Natural killer cell (primary cell): ENCODE measurements around the gene BEAN1. TPM values are rescaled to one million over a fixed set of nuclear protein-coding genes. Genes with fewer than 3 reads are reported as not detected.

ENCODE experiments used
- ATAC-seq, 3 donors: fragments of 150-1000 bp in 2 of 3; fragments of 200-7000 bp in 1 of 3; cut with Tn5 transposase; 1 replicate in 1 of 3; 2 replicates in 2 of 3; pipeline ENCODE4 v1.10.0; 2021; ENCODE audit warnings: mild to moderate bottlenecking in 2 of 3, moderate library complexity in 2 of 3
- DNase-seq, 2 donors: peaks; one replicate each; pipeline versions ENCODE4 v3.0.0 to v3.0.0-alpha.2; 2013 to 2021; ENCODE audit warnings: mixed read lengths in 1 of 2
- H3K27ac ChIP-seq: one replicate; pipeline ENCODE4 v1.5.1; 2013; ENCODE audit warnings: mild to moderate bottlenecking, low read length
- H3K27me3 ChIP-seq: one replicate; pipeline ENCODE4 v1.6.1; 2013; ENCODE audit warnings: low read length; ENCODE audit not compliant: control insufficient read depth, insufficient read depth
- H3K36me3 ChIP-seq: one replicate; pipeline ENCODE4 v1.6.1; 2013; ENCODE audit warnings: low read length; ENCODE audit not compliant: control insufficient read depth, insufficient read depth
- H3K4me1 ChIP-seq: one replicate; pipeline ENCODE4 v1.6.1; 2013; ENCODE audit warnings: low read length; ENCODE audit not compliant: control insufficient read depth, insufficient read depth
- H3K4me3 ChIP-seq: one replicate; pipeline ENCODE4 v1.5.1; 2013; ENCODE audit warnings: low read length
- H3K9me3 ChIP-seq: one replicate; pipeline ENCODE4 v1.6.1; 2013; ENCODE audit warnings: low read length; ENCODE audit not compliant: control insufficient read depth, insufficient read depth
- H3K27ac Mint-ChIP-seq, 2 donors: one replicate each; pipeline ENCODE4 v1.8.0; 2022; ENCODE audit warnings: mild to moderate bottlenecking in 2 of 2, mixed read lengths in 2 of 2, moderate library complexity in 1 of 2
- H3K27me3 Mint-ChIP-seq, 2 donors: one replicate each; pipeline ENCODE4 v1.8.0; 2022; ENCODE audit warnings: low read depth in 2 of 2, mixed read lengths in 2 of 2
- H3K36me3 Mint-ChIP-seq: one replicate; pipeline ENCODE4 v1.8.0; 2022; ENCODE audit warnings: mixed read lengths
- H3K4me1 Mint-ChIP-seq, 2 donors: one replicate each; pipeline ENCODE4 v1.8.0; 2022; ENCODE audit warnings: mixed read lengths in 2 of 2
- H3K4me3 Mint-ChIP-seq: one replicate; pipeline ENCODE4 v1.8.0; 2022; ENCODE audit warnings: mild to moderate bottlenecking, moderate library complexity, mixed read lengths
- H3K9me3 Mint-ChIP-seq, 2 donors: one replicate each; pipeline ENCODE4 v1.8.0; 2022; ENCODE audit warnings: mixed read lengths in 2 of 2
- WGBS: methylation state at CpG from one replicate; pipeline ENCODE4 v1.1.7; 2013; ENCODE audit warnings: missing lambda C conversion rate; ENCODE audit not compliant: insufficient coverage; 5-methylcytosine and 5-hydroxymethylcytosine counted together
- intact Hi-C: fragments of 100-400 bp; cut with micrococcal nuclease; formaldehyde crosslinking; loops from one replicate; pipeline ENCODE4 v1.14.2; 2022
- total RNA-seq, 4 donors: library from RNA; stranded (reverse); fragments of 120-200 nt in 1 of 4; gene quantifications; one replicate each; pipeline versions ENCODE4 v1.2.3 to v1.2.4, GENCODE V29; 2013 to 2022
- TF ChIP-seq, protein P1 (sequence below): fragments of 200-600 bp; IDR thresholded peaks from one replicate; pipeline ENCODE4 v1.8.0; 2022; ENCODE audit warnings: antibody characterized with exemption

BEAN1 gene
- total RNA-seq, 3 donors from 2014 or later (not counting 1 experiment from before 2014, with no cell fraction given), result not detected

- peaks cover 13 to 14% of the 10 kb centered on the region in 2 donors for H3K27me3 Mint-ChIP-seq
- H3K4me3 Mint-ChIP-seq, result no peak overlapping the region
- WGBS, result 86% methylated on average over 3 of the region's 3 CpGs
- Histone ChIP-seq H3K9me3 (no peaks in the 10 kb centered on the region), H3K36me3 (no peaks in the 10 kb centered on the region), H3K4me3 (no peak overlapping the region), H3K27ac (no peak overlapping the region), H3K4me1 (no peaks in the 10 kb centered on the region), H3K27me3 (no peaks in the 10 kb centered on the region)
- intact Hi-C loops, result no loop called here
- ATAC-seq, result no peak
- no peaks in the 10 kb centered on the region for H3K4me1 Mint-ChIP-seq
- no peaks in the 10 kb centered on the region for H3K36me3 Mint-ChIP-seq
- no peaks in the 10 kb centered on the region for H3K9me3 Mint-ChIP-seq
- TF ChIP-seq, protein P1, sequence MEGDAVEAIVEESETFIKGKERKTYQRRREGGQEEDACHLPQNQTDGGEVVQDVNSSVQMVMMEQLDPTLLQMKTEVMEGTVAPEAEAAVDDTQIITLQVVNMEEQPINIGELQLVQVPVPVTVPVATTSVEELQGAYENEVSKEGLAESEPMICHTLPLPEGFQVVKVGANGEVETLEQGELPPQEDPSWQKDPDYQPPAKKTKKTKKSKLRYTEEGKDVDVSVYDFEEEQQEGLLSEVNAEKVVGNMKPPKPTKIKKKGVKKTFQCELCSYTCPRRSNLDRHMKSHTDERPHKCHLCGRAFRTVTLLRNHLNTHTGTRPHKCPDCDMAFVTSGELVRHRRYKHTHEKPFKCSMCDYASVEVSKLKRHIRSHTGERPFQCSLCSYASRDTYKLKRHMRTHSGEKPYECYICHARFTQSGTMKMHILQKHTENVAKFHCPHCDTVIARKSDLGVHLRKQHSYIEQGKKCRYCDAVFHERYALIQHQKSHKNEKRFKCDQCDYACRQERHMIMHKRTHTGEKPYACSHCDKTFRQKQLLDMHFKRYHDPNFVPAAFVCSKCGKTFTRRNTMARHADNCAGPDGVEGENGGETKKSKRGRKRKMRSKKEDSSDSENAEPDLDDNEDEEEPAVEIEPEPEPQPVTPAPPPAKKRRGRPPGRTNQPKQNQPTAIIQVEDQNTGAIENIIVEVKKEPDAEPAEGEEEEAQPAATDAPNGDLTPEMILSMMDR, result no peak
- no peak overlapping the region for H3K27ac Mint-ChIP-seq
- no peak for DNase-seq
Observed at GRCh38 chr16:66399930-66400329, 27.2 kb upstream of the BEAN1 start.

GRCh38 chr16:66400503-66401380, 26.4 kb upstream of the BEAN1 start:
- H3K4me1 Mint-ChIP-seq, result no peaks in the 10 kb centered on the region
- H3K4me3 Mint-ChIP-seq, result no peak overlapping the region
- Histone ChIP-seq H3K27ac (no peak overlapping the region), H3K27me3 (no peaks in the 10 kb centered on the region), H3K4me1 (no peaks in the 10 kb centered on the region), H3K9me3 (no peaks in the 10 kb centered on the region), H3K4me3 (no peak overlapping the region), H3K36me3 (no peaks in the 10 kb centered on the region)
- TF ChIP-seq, protein P1, result no peak
- no peak for DNase-seq
- ATAC-seq, result no peak
- no peaks in the 10 kb centered on the region for H3K9me3 Mint-ChIP-seq
- 95% methylated on average over 18 of the region's 20 CpGs for WGBS
- peaks cover 17 to 19% of the 10 kb centered on the region in 2 donors for H3K27me3 Mint-ChIP-seq
- no peak overlapping the region for H3K27ac Mint-ChIP-seq
- intact Hi-C loops, result no loop called here
- no peaks in the 10 kb centered on the region for H3K36me3 Mint-ChIP-seq

- ATAC-seq (no peak), DNase-seq (no peak)
- H3K9me3 ChIP-seq, result no peaks in the 10 kb centered on the region
- no peak overlapping the region for H3K4me3 Mint-ChIP-seq
- no peak overlapping the region for H3K27ac Mint-ChIP-seq
- intact Hi-C loops, result no loop called here
- TF ChIP-seq, protein P1, result no peak
- peaks cover under 1 to 4% of the 10 kb centered on the region in 2 donors for H3K4me1 Mint-ChIP-seq
- H3K36me3 Mint-ChIP-seq, result no peaks in the 10 kb centered on the region
- no peak overlapping the region for H3K27ac ChIP-seq
- no peaks in the 10 kb centered on the region for H3K36me3 ChIP-seq
- H3K4me3 ChIP-seq, result no peak overlapping the region
- no peaks in the 10 kb centered on the region for H3K27me3 ChIP-seq
- H3K27me3 Mint-ChIP-seq, result peaks cover 12 to 20% of the 10 kb centered on the region in 2 donors
- WGBS, result 93% methylated on average over 9 of the region's 11 CpGs
- H3K4me1 ChIP-seq, result peaks cover 2% of the 10 kb centered on the region
- H3K9me3 Mint-ChIP-seq, result no peaks in the 10 kb centered on the region
Observed at GRCh38 chr16:66401610-66402009, 25.5 kb upstream of the BEAN1 start.
